ENCODE results near the gene CNTNAP5.

The CNTNAP5 gene

GRCh38 chr2:124810132-124810531, 785.0 kb downstream of the CNTNAP5 start:
- no peak overlapping the region for H3K4me3 ChIP-seq (ENCODE audit: control insufficient read depth, low read depth, low read length)
- TF ChIP-seq CTCF (conservative IDR thresholded peaks at IDR 0.05; ENCODE audit: control insufficient read depth, insufficient read depth, low read depth, low read length): no peak
- no peak for DNase-seq (ENCODE audit: low read depth)

- no peak for TF ChIP-seq CTCF (conservative IDR thresholded peaks at IDR 0.05; ENCODE audit: control insufficient read depth, insufficient read depth, low read depth, low read length)
- no peak for DNase-seq (ENCODE audit: low read depth)
- H3K4me3 ChIP-seq (ENCODE audit: control insufficient read depth, low read depth, low read length): no peak overlapping the region
Observed at GRCh38 chr2:124814968-124815745, 790.1 kb downstream of the CNTNAP5 start.

- H3K4me3 ChIP-seq (ENCODE audit: control insufficient read depth, low read depth, low read length): no peak overlapping the region
- no peak for TF ChIP-seq CTCF (conservative IDR thresholded peaks at IDR 0.05; ENCODE audit: control insufficient read depth, insufficient read depth, low read depth, low read length)
- no peak for DNase-seq (ENCODE audit: low read depth)
Observed at GRCh38 chr2:124816007-124816406, 790.9 kb downstream of the CNTNAP5 start.

GRCh38 chr2:124822516-124822915, 797.4 kb downstream of the CNTNAP5 start:
- no peak for DNase-seq (ENCODE audit: low read depth)
- no peak overlapping the region for H3K4me3 ChIP-seq (ENCODE audit: control insufficient read depth, low read depth, low read length)
- no peak for TF ChIP-seq CTCF (conservative IDR thresholded peaks at IDR 0.05; ENCODE audit: control insufficient read depth, insufficient read depth, low read depth, low read length)

- DNase-seq (ENCODE audit: low read depth): no peak
- no peak for TF ChIP-seq CTCF (conservative IDR thresholded peaks at IDR 0.05; ENCODE audit: control insufficient read depth, insufficient read depth, low read depth, low read length)
- H3K4me3 ChIP-seq (ENCODE audit: control insufficient read depth, low read depth, low read length): no peak overlapping the region
Observed at GRCh38 chr2:124824441-124824840, 799.4 kb downstream of the CNTNAP5 start.

GRCh38 chr2:124832521-124832920, 807.4 kb downstream of the CNTNAP5 start:
- no peak for DNase-seq (ENCODE audit: low read depth)
- no peak for TF ChIP-seq CTCF (conservative IDR thresholded peaks at IDR 0.05; ENCODE audit: control insufficient read depth, insufficient read depth, low read depth, low read length)
- no peak overlapping the region for H3K4me3 ChIP-seq (ENCODE audit: control insufficient read depth, low read depth, low read length)
